ENCODE data around the gene EFNB2.

The EFNB2 gene

DNA sequence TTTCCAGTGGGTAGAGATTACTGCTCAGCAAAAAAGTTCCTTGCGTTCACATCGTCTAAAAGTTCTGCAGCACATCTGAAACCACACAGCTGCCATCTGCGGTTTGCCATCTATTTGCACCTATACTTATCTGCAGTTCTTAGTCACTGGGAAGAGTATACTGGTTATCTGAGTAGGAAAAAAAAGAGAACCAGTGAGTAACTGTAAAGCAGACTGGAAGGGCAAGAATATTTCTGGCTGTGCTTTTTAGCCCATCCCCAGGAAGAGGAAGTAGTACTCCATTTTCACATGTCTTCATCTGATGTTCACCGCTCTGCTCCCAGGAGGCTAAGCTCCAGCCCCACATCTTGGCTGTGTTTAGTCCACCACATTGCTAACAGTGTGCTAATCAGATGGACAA lies 35.6 kb downstream of the EFNB2 start:
- DNase-seq: peak in 2 of 4 experiments; percentile 15 to 25

DNA sequence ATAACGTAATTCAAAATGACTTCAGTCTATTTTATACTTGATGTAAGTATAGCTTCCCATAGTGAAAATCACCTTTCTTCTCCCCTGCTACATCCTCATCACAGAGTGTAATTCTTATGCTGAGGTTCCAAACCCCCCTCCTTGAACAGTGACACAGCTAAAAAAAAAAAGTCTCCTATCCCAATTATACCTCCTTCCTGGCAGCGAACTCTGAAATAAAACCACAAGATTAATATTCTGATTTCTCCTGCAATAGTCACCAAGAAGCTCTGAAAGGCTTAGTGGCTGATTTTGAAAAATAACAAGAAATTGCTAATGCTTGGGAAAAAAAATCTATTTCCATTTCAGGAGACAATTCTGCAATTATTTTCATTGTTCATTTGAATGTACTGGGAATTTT lies 36.3 kb downstream of the EFNB2 start:
- DNase-seq: no peak

DNA sequence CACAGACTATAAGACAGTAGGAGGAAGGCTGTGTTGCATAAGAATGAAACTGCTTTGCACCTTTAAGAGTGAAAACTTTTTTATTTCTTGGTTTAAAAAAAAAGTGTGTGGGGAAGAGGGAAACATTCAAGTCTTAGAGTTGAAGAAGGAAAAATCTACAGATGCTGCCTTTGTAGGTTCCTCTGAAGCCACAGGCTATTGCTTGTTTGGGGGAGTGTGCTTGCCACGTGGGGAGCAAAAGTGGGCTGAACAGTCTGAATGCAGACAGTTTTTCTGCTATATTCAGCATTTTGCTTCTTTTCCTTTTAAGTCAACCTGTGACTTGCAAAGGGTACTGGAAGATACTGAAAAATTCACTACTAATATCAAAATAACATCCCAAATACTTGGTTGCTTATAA lies 36.9 kb downstream of the EFNB2 start:
- DNase-seq: no peak

- DNase-seq: peak in 2 of 4 experiments; percentile 3 to 11
Measured at GRCh38 chr13:106498158-106498557, 37.3 kb downstream of the EFNB2 start.

DNA sequence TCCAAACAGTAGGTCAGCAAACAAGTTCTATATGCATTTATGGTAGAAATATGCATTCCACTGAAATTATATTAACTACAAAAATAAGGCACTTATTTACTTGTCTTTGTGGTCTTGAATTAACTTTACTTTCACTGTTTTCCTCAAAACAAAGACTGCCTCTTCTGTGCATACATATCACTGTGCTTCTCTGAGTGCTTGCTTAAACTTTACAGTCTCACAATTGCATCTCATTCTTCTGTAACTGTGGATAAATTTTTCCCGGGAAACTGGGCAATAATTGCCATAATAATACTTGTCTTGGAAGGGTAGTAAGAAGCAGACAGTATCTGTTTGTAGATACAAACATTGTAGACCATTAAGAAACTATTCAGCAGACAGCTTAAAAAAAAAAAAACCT lies 38.4 kb downstream of the EFNB2 start:
- DNase-seq: no peak

DNA sequence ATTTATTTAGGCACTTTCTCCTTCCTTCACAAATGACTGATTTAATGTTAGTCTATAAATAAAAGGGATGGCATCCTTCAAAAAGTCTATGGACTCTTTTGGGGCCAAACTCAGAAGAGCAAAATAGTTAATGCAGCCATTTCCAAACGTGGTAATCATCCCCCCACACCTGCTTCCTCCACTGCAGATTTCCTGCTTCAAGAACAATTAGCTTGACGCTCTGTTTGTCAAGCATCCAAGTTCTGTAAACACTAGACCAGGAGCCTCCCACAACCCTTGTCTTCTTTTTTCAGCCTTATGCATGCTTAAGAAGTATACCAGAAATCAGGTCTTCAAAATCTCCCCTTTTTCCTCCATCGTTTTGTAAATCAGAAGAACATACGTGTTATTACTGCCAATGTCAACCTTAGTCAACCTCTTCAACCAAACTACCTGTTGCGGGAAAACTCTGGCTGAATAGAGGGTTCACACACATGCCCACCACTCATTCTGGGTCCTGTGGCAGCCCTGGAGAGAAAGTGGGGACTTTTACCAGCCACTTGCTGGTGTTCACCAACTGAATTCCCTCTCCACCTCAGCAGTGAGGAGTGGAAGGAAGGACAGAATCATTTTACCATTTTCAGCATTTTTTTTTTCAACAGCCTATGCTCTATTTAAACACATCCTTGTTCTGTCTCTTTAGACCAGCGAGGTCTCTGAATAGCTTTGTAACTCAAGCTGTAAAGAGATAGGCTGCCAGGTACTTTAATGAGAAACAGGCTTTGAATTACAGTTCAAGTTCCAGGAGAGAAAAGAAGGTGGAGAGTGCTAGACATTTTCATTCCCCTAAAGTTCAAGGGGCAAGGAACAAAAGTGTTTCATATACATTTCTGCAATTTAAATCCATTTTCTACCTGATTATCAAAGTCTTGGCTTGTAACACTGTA lies 39.1 kb downstream of the EFNB2 start:
- no peak for DNase-seq

DNA sequence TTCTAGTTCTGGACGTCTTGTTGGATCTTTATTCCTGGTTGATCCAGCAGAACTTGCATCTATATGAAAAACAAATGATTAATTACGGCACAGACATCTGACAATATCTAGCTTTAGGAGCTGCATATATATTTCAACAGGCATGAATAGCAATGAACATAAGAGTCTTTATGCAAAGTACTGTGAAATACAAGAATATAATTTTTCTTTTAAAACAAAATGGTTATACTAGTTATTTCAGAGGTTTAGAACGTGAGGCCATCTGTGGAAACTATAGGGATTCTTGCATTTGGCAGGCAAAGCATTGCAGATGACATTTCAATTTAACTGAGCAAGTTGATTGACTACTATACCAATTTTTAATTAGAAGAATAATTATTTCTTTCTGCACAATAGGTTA lies 40.5 kb downstream of the EFNB2 start:
- DNase-seq: no peak

- DNase-seq: no peak
Measured at GRCh38 chr13:106494506-106494905, 41.0 kb downstream of the EFNB2 start.

GRCh38 chr13:106493533-106494220 lies 41.8 kb downstream of the EFNB2 start:
- peak; percentile 52 to 72 (median 65) for DNase-seq

DNA sequence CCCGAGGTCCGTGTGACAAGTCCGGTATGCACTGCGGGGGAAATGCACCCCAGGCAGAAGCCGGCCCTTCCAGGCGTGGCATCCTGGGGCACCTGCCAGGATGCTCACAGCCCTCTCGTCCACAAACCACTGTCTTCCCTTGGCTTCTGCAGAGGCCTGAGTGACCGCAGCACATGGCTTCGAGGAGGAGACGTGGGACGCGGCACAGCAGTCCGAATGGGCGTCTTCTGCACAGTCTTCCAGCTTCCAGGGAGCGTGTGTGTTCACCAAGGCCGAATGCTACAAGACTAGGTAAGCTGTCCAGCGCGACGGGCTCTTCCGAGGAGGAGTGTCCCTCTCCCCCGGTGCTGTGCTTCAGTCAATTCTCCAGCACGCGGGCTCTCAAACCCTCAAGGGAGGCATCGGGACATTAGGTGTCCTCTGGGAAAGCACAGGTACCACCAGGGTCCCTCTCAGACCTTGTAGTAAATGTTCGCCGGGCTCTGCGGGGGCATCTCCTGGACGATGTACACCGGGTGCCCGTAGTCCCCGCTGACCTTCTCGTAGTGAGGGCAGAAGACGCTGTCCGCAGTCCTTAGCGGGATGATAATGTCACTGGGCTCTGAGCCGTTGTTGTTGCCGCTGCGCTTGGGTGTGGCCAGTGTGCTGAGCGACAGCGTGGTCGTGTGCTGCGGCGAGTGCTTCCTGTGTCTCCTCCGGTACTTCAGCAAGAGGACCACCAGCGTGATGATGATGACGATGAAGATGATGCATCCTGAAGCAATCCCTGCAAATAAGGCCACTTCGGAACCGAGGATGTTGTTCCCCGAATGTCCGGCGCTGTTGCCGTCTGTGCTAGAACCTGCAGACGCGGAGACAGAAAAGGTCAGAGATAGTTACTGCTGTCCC lies 42.6 kb downstream of the EFNB2 start:
- DNase-seq: no peak

DNA sequence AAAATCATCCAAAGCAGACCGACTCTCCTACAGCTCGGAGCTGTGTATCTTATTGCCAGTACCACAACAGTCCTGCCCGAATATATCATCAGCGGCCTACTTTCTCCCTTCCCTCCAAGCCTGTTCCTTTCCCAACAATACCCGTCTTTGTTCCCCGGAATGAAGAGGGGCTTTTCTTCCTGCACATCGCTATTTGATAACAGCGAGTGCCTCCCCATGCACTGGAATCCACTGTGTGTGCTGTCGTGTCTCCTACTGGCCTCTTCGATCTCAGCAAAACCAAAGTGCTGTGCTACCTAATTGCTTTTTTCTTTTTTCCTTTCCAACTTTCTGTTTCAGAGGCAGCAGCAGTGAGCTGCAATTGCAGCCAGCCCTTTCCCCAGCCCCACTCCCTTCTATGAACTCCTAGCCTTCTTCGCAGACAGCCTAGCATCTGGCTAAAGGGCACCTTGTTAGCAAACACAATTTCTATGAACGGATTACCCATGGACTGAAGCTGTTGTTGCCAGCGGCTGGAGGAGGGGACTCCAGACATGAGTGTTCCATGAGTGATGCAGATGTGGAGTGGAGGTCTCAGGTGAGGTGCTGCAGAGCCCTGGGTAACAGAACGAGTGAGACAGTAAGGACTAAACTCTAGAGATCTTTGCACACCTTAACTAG lies 43.4 kb downstream of the EFNB2 start:
- no peak for DNase-seq

DNA sequence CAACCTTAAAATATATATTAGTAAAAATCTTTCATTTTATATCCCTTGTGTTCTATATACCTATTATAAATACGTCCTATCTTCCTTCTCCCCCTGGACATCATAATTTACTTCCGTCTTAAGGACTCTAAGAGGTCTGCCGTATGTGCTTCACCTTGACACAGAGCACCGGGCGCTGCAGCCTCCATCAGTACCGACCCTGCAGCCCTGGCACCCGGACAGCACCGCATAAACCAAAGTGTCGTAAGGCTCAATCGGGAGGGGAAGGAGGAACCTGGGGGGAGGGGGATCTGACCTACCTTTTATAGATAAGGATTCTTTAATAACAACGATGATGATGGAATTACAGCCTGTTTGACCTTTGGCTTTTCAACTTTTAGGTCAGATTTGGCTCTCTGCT lies 44.0 kb downstream of the EFNB2 start:
- no peak for DNase-seq

GRCh38 chr13:106490569-106491321 lies 44.7 kb downstream of the EFNB2 start:
- no peak for DNase-seq

GRCh38 chr13:106489849-106490568 lies 45.5 kb downstream of the EFNB2 start:
- DNase-seq: no peak

DNA sequence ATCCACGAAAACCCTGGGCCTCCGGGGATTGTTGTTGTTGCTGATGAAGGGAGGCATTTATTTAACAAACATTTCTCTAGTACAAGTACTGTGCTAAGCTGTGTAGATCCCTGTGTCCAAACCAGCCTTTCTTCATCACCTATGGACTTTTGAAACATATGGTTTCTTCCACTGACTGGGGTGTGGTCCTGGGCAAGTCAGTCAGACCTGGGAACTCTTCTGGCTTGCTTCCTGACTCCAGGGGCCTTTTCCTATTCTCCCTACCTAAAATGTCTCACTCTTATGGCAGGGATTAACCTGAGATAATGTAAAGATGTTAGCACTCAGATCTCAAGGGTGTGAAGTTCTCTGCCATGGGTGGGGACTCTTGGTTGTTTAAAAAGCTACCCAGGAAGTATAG lies 46.8 kb downstream of the EFNB2 start:
- no peak for DNase-seq

DNA sequence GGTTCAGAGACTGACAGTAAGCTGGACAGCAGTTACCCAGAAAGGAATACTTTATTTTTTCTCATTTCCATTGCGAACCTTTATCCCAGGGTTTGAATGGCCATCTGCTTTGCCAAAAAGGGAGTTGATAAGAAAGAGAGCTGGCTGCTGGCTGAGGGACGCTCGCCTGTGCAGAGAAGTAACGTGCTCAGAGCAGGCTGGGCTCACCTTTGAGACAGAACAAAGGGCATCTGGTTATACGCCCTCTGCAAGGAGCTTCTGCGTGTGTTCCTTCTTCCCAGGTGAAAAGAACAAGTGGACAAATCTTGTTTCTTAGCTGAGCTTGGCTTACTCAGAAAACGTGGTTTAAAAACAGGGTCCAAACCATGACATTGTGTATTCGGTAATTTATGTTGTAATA lies 47.4 kb downstream of the EFNB2 start:
- DNase-seq: no peak

DNA sequence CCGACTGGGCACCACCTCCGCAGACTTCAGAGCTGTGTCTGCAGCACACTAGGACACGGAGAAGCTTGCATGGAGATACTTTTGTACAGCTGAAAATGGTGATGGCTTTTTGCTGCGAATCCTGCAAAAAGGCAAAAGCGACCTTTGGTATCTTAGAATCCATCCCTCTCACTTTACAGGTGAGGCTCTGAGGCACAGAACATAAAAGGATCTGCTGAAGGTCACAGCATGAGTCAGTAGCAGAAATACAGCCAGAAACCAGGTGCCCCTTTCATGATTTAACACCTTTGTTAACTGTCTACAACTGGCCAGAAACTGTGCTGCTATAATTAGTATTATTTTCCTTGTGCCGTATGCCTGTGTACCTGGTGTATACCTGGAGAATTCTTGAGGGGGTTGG lies 48.3 kb downstream of the EFNB2 start:
- DNase-seq: no peak

DNA sequence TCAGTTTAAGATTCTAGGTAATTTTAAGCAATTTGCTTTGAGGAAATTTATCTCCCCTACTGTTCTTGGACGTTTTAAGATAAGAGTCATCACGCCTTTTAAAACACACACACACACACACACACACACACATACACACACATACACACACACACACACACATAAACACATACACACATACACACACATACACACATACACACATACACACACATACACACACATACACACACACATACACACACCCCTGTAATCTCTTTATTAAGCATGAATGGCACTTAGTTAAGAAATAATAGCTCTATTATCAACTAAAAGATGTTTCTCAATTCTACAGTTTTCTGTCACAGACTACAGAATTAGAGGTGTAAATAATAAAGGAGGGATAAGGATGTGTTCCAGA lies 49.2 kb downstream of the EFNB2 start:
- no peak for DNase-seq

DNA sequence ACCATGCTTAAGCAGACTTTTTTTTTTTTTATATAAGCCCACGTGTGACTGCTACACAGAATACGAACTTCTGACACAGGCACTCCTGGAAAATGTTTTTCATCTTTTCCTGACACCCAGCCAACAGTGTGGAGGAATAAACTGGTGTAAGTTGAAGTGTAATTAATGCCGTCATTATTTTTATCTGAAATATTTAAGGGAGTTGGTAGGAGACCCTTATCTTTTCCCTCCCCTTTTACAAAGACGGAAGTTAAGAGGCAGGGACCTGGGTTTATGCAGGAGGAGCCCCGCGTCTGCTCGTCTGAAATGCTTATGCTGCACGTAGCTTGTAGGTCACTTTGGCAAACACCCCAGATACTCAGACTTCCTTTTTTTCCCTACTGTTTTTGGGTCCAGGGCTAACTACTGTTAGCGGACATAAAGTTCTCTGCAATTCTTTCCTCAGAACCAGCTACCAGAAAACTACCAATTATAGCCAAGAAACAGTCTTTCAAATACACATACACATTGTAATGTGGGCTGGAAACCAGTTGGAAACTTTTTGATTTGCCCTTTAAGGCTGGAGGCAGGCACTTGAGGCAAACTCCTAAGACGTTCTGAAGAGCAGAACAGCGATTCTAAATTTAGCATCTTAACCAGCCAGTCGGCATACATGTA lies 50.8 kb downstream of the EFNB2 start:
- peak in 3 of 4 experiments; percentile 5 to 18 (median 11) for DNase-seq

- no peak for DNase-seq
Measured at GRCh38 chr13:106484084-106484483, 51.4 kb downstream of the EFNB2 start.

Measured in suppressor macrophage (primary cell).